SK-N-SH treated with all-trans-retinoic acid at 6 μM for 48 hours (cell line): ENCODE results near the gene LMO7.

ENCODE experiments used
- ATAC-seq: fragments of 200-7000 bp; cut with Tn5 transposase; 3 replicates; pipeline ENCODE4 v1.9.1; 2020; ENCODE audit warnings: mild to moderate bottlenecking, moderate library complexity
- ARNTL ChIP-seq: fragments of 450-650 bp; formaldehyde crosslinking; IDR thresholded peaks from 2 replicates; pipeline ENCODE4 v1.5.0; 2020; ENCODE audit warnings: low read depth, mild to moderate bottlenecking, moderate library complexity, borderline replicate concordance
- BACH2 ChIP-seq: fragments of 250-450 bp; sonication (Bioruptor Pico); IDR thresholded peaks from 2 replicates; pipeline ENCODE4 v1.9.0; 2021; ENCODE audit warnings: mild to moderate bottlenecking, borderline replicate concordance
- CSDC2 ChIP-seq: fragments of 250-450 bp; sonication (Bioruptor Pico); IDR thresholded peaks from 2 replicates; pipeline ENCODE4 v1.5.0; 2020; ENCODE audit warnings: mild to moderate bottlenecking, moderate library complexity
- ESRRG ChIP-seq: fragments of 250-450 bp; sonication (Bioruptor Pico); IDR thresholded peaks from 2 replicates; pipeline ENCODE4 v1.6.1; 2021; ENCODE audit warnings: mild to moderate bottlenecking
- GLIS3 ChIP-seq: fragments of 250-450 bp; sonication (Bioruptor Pico); IDR thresholded peaks from 2 replicates; pipeline ENCODE4 v1.5.0; 2020; ENCODE audit warnings: mild to moderate bottlenecking, moderate library complexity
- ISL1 ChIP-seq: fragments of 250-450 bp; sonication (Bioruptor Pico); IDR thresholded peaks from 2 replicates; pipeline ENCODE4 v2.1.2; 2022; ENCODE audit warnings: mild to moderate bottlenecking, moderate library complexity
- OSR1 ChIP-seq: fragments of 250-450 bp; sonication (Bioruptor Pico); IDR thresholded peaks from 2 replicates; pipeline ENCODE4 v1.8.0; 2022; ENCODE audit warnings: moderate library complexity, mild to moderate bottlenecking, inconsistent platforms
- PPARA ChIP-seq: fragments of 250-450 bp; sonication (Bioruptor Pico); IDR thresholded peaks from 2 replicates; pipeline ENCODE4 v1.5.0; 2020; ENCODE audit warnings: mild to moderate bottlenecking, borderline replicate concordance
- RARB ChIP-seq: fragments of 250-450 bp; sonication (Bioruptor Pico); IDR thresholded peaks from 2 replicates; pipeline ENCODE4 v1.8.0; 2021; ENCODE audit warnings: mild to moderate bottlenecking, moderate library complexity
- SNAI2 ChIP-seq: fragments of 250-450 bp; sonication (Bioruptor Pico); IDR thresholded peaks from 2 replicates; pipeline ENCODE4 v1.5.0; 2020; ENCODE audit warnings: mild to moderate bottlenecking, moderate library complexity
- TOX ChIP-seq: fragments of 250-450 bp; sonication (Bioruptor Pico); IDR thresholded peaks from 2 replicates; pipeline ENCODE4 v1.8.0; 2021; ENCODE audit warnings: mild to moderate bottlenecking, moderate library complexity, borderline replicate concordance
- ZC3H10 ChIP-seq: fragments of 250-450 bp; sonication (Bioruptor Pico); IDR thresholded peaks from 2 replicates; pipeline ENCODE4 v1.5.1; 2021; ENCODE audit warnings: mild to moderate bottlenecking, moderate library complexity
- ZFP3 ChIP-seq: fragments of 250-450 bp; sonication (Bioruptor Pico); IDR thresholded peaks from 2 replicates; pipeline ENCODE4 v1.5.0; 2020; ENCODE audit warnings: mild to moderate bottlenecking, moderate library complexity
- ZFP30 ChIP-seq: fragments of 450-650 bp; formaldehyde crosslinking; IDR thresholded peaks from 2 replicates; pipeline ENCODE4 v1.5.0; 2022; ENCODE audit warnings: mild to moderate bottlenecking, moderate library complexity
- ZNF565 ChIP-seq: fragments of 450-650 bp; formaldehyde crosslinking; conservative IDR thresholded peaks from 2 replicates; pipeline ENCODE4 v1.5.0; 2020; ENCODE audit warnings: low read depth, mild to moderate bottlenecking, moderate library complexity
- ZNF70 ChIP-seq: fragments of 450-650 bp; formaldehyde crosslinking; IDR thresholded peaks from 2 replicates; pipeline ENCODE4 v1.5.0; 2020; ENCODE audit warnings: mild to moderate bottlenecking, moderate library complexity
- ZNF8 ChIP-seq: fragments of 450-650 bp; formaldehyde crosslinking; IDR thresholded peaks from 2 replicates; pipeline ENCODE4 v1.5.0; 2020; ENCODE audit warnings: mild to moderate bottlenecking, moderate library complexity
- TF ChIP-seq, protein P1 (sequence below): fragments of 250-450 bp; sonication (Bioruptor Pico); IDR thresholded peaks from 2 replicates; pipeline ENCODE4 v1.5.1; 2020; ENCODE audit warnings: low read depth, mild to moderate bottlenecking, moderate library complexity
- TF ChIP-seq, protein P2 (sequence below): fragments of 250-450 bp; sonication (Bioruptor Pico); IDR thresholded peaks from 2 replicates; pipeline ENCODE4 v1.5.1; 2021; ENCODE audit warnings: mild to moderate bottlenecking, moderate library complexity
- TF ChIP-seq, protein P3 (sequence below): fragments of 250-450 bp; sonication (Bioruptor Pico); IDR thresholded peaks from 2 replicates; pipeline ENCODE4 v1.8.0; 2021; ENCODE audit warnings: low read depth, mild to moderate bottlenecking, moderate library complexity, borderline replicate concordance
- TF ChIP-seq, protein P4 (sequence below): fragments of 250-450 bp; sonication (Bioruptor Pico); IDR thresholded peaks from 2 replicates; pipeline ENCODE4 v1.5.0; 2020; ENCODE audit warnings: mild to moderate bottlenecking, moderate library complexity

The LMO7 gene

DNA sequence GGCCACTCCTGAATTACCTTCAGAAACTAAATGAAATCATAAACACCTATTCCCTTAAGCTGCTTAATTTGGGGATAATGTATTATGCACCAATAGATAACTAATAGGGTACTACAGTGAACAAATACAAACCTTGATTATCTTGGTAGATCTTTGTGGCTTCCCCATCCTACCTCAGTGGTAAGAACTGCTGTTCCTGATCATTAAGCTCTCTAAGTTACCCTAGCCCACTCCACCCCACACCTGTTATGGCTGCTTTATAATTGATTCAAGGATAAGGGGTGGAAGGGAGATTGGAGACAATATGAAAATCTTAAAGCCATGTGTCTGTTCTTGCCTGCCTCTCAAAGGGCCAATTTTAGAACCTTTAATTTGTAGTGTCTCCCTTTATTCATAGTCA lies 121.2 kb downstream of the LMO7 start:
- ATAC-seq = no peak
- TF ChIP-seq ZC3H10 (CRISPR knock-in tag) (no peak), ZNF565 (CRISPR knock-in tag) (no peak), RARB (no peak), OSR1 (CRISPR knock-in tag) (no peak), CSDC2 (no peak), ZNF70 (CRISPR knock-in tag) (no peak), ZFP30 (no peak), PPARA (CRISPR knock-in tag) (no peak), ARNTL (CRISPR knock-in tag) (no peak), ZFP3 (no peak), GLIS3 (CRISPR knock-in tag) (no peak), ESRRG (no peak)
- TF ChIP-seq, protein P1, sequence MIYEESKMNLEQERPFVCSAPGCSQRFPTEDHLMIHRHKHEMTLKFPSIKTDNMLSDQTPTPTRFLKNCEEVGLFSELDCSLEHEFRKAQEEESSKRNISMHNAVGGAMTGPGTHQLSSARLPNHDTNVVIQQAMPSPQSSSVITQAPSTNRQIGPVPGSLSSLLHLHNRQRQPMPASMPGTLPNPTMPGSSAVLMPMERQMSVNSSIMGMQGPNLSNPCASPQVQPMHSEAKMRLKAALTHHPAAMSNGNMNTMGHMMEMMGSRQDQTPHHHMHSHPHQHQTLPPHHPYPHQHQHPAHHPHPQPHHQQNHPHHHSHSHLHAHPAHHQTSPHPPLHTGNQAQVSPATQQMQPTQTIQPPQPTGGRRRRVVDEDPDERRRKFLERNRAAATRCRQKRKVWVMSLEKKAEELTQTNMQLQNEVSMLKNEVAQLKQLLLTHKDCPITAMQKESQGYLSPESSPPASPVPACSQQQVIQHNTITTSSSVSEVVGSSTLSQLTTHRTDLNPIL = no peak
- TF ChIP-seq, protein P2, sequence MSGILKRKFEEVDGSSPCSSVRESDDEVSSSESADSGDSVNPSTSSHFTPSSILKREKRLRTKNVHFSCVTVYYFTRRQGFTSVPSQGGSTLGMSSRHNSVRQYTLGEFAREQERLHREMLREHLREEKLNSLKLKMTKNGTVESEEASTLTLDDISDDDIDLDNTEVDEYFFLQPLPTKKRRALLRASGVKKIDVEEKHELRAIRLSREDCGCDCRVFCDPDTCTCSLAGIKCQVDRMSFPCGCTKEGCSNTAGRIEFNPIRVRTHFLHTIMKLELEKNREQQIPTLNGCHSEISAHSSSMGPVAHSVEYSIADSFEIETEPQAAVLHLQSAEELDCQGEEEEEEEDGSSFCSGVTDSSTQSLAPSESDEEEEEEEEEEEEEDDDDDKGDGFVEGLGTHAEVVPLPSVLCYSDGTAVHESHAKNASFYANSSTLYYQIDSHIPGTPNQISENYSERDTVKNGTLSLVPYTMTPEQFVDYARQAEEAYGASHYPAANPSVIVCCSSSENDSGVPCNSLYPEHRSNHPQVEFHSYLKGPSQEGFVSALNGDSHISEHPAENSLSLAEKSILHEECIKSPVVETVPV (CRISPR knock-in tag) = no peak

GRCh38 chr13:75759531-75759930 lies 123.4 kb downstream of the LMO7 start:
- TF ChIP-seq PPARA (CRISPR knock-in tag) = no peak
- TF ChIP-seq OSR1 (CRISPR knock-in tag) = no peak
- no peak for TF ChIP-seq SNAI2 (CRISPR knock-in tag)
- TF ChIP-seq, protein P3, sequence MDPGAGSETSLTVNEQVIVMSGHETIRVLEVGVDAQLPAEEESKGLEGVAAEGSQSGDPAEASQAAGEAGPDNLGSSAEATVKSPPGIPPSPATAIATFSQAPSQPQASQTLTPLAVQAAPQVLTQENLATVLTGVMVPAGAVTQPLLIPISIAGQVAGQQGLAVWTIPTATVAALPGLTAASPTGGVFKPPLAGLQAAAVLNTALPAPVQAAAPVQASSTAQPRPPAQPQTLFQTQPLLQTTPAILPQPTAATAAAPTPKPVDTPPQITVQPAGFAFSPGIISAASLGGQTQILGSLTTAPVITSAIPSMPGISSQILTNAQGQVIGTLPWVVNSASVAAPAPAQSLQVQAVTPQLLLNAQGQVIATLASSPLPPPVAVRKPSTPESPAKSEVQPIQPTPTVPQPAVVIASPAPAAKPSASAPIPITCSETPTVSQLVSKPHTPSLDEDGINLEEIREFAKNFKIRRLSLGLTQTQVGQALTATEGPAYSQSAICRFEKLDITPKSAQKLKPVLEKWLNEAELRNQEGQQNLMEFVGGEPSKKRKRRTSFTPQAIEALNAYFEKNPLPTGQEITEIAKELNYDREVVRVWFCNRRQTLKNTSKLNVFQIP (CRISPR knock-in tag) = no peak
- ATAC-seq = no peak

- no peak for TF ChIP-seq ISL1 (CRISPR knock-in tag)
- TF ChIP-seq RARB = no peak
- TF ChIP-seq, protein P2 (CRISPR knock-in tag) = no peak
- TF ChIP-seq ESRRG = no peak
- TF ChIP-seq SNAI2 (CRISPR knock-in tag) = no peak
- TF ChIP-seq OSR1 (CRISPR knock-in tag) = no peak
- TF ChIP-seq ZFP30 = no peak
- no peak for TF ChIP-seq ZC3H10 (CRISPR knock-in tag)
- no peak for TF ChIP-seq ARNTL (CRISPR knock-in tag)
- TF ChIP-seq ZNF8 (CRISPR knock-in tag) = no peak
- no peak for TF ChIP-seq CSDC2
- TF ChIP-seq TOX (CRISPR knock-in tag) = no peak
- TF ChIP-seq ZFP3 = no peak
- no peak for TF ChIP-seq PPARA (CRISPR knock-in tag)
- TF ChIP-seq, protein P3 (CRISPR knock-in tag) = no peak
- no peak for TF ChIP-seq ZNF565 (CRISPR knock-in tag)
- TF ChIP-seq, protein P4, sequence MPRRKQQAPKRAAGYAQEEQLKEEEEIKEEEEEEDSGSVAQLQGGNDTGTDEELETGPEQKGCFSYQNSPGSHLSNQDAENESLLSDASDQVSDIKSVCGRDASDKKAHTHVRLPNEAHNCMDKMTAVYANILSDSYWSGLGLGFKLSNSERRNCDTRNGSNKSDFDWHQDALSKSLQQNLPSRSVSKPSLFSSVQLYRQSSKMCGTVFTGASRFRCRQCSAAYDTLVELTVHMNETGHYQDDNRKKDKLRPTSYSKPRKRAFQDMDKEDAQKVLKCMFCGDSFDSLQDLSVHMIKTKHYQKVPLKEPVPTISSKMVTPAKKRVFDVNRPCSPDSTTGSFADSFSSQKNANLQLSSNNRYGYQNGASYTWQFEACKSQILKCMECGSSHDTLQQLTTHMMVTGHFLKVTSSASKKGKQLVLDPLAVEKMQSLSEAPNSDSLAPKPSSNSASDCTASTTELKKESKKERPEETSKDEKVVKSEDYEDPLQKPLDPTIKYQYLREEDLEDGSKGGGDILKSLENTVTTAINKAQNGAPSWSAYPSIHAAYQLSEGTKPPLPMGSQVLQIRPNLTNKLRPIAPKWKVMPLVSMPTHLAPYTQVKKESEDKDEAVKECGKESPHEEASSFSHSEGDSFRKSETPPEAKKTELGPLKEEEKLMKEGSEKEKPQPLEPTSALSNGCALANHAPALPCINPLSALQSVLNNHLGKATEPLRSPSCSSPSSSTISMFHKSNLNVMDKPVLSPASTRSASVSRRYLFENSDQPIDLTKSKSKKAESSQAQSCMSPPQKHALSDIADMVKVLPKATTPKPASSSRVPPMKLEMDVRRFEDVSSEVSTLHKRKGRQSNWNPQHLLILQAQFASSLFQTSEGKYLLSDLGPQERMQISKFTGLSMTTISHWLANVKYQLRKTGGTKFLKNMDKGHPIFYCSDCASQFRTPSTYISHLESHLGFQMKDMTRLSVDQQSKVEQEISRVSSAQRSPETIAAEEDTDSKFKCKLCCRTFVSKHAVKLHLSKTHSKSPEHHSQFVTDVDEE (CRISPR knock-in tag) = no peak
- TF ChIP-seq BACH2 = no peak
- no peak for TF ChIP-seq GLIS3 (CRISPR knock-in tag)
- ATAC-seq = peak; percentile 59
Observed at GRCh38 chr13:75760131-75761021, 124.2 kb downstream of the LMO7 start.
